Adrenal gland (tissue), 12 donors: ENCODE results near the gene ZNF829. TPM values are rescaled to one million over a fixed set of nuclear protein-coding genes. Genes with fewer than 3 reads are reported as not detected.

Experiments
- DNase-seq, 7 donors: peaks; one replicate each; pipeline ENCODE4 v3.0.0-alpha.2; 2019 to 2020
- H3K27ac ChIP-seq, 5 donors: fragments of 200-600 bp; sonication (generic) in 4 of 5; 1 replicate in 3 of 5; 2 replicates in 2 of 5; pipeline versions ENCODE4 v1.5.1 to v1.8.0; 2016 to 2020; ENCODE audit warnings: mild to moderate bottlenecking in 1 of 5
- H3K27me3 ChIP-seq: fragments of 200-600 bp; 2 replicates; pipeline ENCODE4 v1.8.0; 2021
- H3K36me3 ChIP-seq, 2 donors: fragments of 200-600 bp; replicated peaks in 1 of 2; 1 replicate in 1 of 2; 2 replicates in 1 of 2; pipeline versions ENCODE4 v1.5.1 to v1.8.0; 2018 to 2022
- H3K4me1 ChIP-seq, 2 donors: fragments of 200-600 bp; replicated peaks in 1 of 2; 1 replicate in 1 of 2; 2 replicates in 1 of 2; pipeline versions ENCODE4 v1.5.1 to v1.8.0; 2018 to 2021
- H3K4me3 ChIP-seq, 4 donors: fragments of 200-600 bp; sonication (generic) in 3 of 4; one replicate each; pipeline ENCODE4 v1.5.1; 2016 to 2018
- H3K9me3 ChIP-seq, 3 donors: fragments of 200-600 bp; sonication (generic) in 1 of 3; replicated peaks in 1 of 3; 1 replicate in 2 of 3; 2 replicates in 1 of 3; pipeline versions ENCODE4 v1.5.1 to v1.8.0; 2016 to 2021
- POLR2A ChIP-seq, 2 donors: fragments of 450-650 bp; IDR thresholded peaks; one replicate each; pipeline ENCODE4 v1.6.1; 2017; ENCODE audit warnings: antibody characterized with exemption in 2 of 2, mild to moderate bottlenecking in 2 of 2, moderate library complexity in 1 of 2
- WGBS, 4 donors: extraction: QIAGEN DNeasy Blood & Tissue Kit in 2 of 4; methylation state at CpG; one replicate each; pipeline versions ENCODE4 v1.1.5 to v1.1.7; 2013 to 2017; 5-methylcytosine and 5-hydroxymethylcytosine counted together
- intact Hi-C, 2 donors: fragments of 100-400 bp; cut with DNase I; formaldehyde crosslinking; loops; one replicate each; pipeline versions ENCODE4 v1.14.1 to v1.15.0; 2022 to 2023
- polyA plus RNA-seq, 3 donors: library from polyadenylated mRNA; stranded (reverse); fragments of 200-250 nt in 2 of 3; fragments of 350-450 nt in 1 of 3; fragmentation: Illumina TruSeq in 1 of 3; extraction: RNeasy Lipid Tissue Mini Kit (QIAGEN cat#74804) in 1 of 3; gene quantifications; one replicate each; pipeline ENCODE4 v1.2.3, GENCODE V29; 2013 to 2014
- total RNA-seq, 9 donors: library from RNA; depleted of rRNA in 4 of 9; stranded (reverse); fragments of >200 nt in 4 of 9; fragments of 120-200 nt in 1 of 9; fragmentation: NEBNext Ultra II Directional in 1 of 9; extraction: Animal tissue kit (Norgen Biotek cat#: 25700) in 1 of 9; gene quantifications; one replicate each; pipeline versions ENCODE4 v1.1.0 to v1.2.4, GENCODE V29; 2013 to 2023
- TF ChIP-seq, protein P1 (sequence below), 6 experiments: fragments of 450-650 bp in 4 of 6; fragments of 200-600 bp in 2 of 6; sonication (generic) in 1 of 6; IDR thresholded peaks; 1 replicate in 5 of 6; 2 replicates in 1 of 6; pipeline versions ENCODE4 v1.5.1 to v1.8.0; 2016 to 2021; ENCODE audit warnings: antibody characterized with exemption in 6 of 6, mild to moderate bottlenecking in 2 of 6, moderate library complexity in 1 of 6
- donor health status: healthy with polysubstance abuse.
- donor health status: Bipolar disorder and iron deficiency.
- donor health status: DM: yes; HTN: yes; CAD: no.
- donor health status: DM: no; HTN: no; CAD: no.
- donor health status: DM: no; HTN: no; CAD: no.
- donor health status: DM: yes; HTN: yes; CAD: no.

ZNF829 gene
- total and polyA plus RNA-seq, 12 donors: 0.64 to 6.2 (median 4.2) TPM

DNA sequence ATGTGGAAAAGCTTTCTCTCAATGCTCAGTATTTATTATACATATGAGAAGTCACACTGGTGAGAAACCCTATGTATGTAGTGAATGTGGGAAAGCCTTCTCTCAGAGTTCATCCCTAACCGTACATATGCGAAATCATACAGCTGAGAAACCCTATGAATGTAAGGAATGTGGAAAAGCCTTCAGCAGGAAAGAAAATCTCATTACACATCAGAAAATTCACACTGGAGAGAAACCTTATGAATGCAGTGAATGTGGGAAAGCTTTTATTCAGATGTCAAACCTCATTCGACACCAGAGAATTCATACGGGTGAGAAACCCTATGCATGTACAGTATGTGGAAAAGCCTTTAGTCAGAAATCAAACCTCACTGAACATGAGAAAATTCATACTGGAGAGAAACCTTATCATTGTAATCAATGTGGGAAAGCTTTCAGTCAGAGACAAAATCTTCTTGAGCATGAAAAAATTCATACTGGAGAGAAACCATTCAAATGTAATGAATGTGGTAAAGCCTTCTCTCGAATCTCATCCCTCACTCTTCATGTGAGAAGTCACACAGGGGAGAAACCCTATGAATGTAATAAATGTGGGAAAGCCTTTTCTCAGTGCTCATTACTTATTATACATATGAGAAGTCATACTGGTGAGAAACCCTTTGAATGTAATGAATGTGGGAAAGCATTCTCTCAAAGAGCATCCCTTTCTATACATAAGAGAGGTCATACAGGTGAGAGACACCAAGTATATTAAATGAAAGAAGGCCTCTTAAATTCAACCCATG is 34.4 kb upstream of the ZNF829 start:
- H3K27me3 ChIP-seq: no peaks in the 10 kb centered on the region
- intact Hi-C loops: no loop called here
- DNase-seq: no peak
- H3K9me3 ChIP-seq: peaks cover 6 to 72% (median 29%) of the 10 kb centered on the region in 3 donors
- H3K27ac ChIP-seq: no peak overlapping the region
- H3K4me3 ChIP-seq: peak overlapping the region in 1 of 4 donors; percentile 20
- 93 to 99% (median 97%) methylated on average over 5 of the region's 5 CpGs for WGBS, 4 donors
- TF ChIP-seq, protein P1, sequence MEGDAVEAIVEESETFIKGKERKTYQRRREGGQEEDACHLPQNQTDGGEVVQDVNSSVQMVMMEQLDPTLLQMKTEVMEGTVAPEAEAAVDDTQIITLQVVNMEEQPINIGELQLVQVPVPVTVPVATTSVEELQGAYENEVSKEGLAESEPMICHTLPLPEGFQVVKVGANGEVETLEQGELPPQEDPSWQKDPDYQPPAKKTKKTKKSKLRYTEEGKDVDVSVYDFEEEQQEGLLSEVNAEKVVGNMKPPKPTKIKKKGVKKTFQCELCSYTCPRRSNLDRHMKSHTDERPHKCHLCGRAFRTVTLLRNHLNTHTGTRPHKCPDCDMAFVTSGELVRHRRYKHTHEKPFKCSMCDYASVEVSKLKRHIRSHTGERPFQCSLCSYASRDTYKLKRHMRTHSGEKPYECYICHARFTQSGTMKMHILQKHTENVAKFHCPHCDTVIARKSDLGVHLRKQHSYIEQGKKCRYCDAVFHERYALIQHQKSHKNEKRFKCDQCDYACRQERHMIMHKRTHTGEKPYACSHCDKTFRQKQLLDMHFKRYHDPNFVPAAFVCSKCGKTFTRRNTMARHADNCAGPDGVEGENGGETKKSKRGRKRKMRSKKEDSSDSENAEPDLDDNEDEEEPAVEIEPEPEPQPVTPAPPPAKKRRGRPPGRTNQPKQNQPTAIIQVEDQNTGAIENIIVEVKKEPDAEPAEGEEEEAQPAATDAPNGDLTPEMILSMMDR (IDR thresholded peaks at IDR 0.05): no peak
- peaks cover 0 to 9% of the 10 kb centered on the region in 2 donors for H3K36me3 ChIP-seq
- no peaks in the 10 kb centered on the region for H3K4me1 ChIP-seq

DNA sequence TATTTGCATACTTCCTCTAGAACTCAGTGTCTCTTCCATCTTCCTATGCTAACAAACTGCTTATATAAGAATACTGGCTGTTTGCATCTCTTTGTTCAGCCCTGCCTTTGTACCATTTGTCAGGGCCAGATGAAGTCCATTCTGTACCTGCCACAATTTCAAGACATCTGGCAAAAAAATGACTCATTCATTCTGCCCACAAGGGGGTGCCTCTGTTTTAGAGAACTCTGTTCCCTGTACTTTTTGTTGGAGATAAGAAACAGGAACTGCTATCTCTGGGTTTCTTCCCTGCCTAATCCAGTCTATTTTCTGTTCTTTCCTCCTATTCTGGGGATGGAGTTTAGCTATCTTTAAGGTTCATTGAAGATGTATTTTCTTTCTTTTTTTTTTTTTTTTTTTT is 23.1 kb upstream of the ZNF829 start:
- peaks cover 0 to 28% of the 10 kb centered on the region in 2 donors for H3K36me3 ChIP-seq

DNA sequence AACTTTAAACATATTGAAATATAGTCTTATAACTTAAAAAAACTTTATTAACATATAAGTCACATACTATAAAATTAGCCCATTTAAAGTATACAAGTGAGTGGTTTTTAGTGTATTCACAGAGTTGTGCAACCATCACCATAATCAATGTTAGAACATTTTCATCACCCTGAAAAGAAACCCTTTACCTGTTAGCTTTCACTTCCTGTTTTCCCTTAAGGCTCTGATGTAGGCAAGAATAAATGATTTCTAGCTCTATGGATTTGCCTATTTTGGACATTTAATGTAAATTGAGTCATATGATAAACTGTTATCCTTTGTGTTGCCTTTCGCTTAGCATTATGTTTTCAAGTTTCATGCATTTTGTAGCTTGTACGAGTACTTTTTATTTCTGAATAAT is 15.6 kb upstream of the ZNF829 start:
- TF ChIP-seq, protein P1 (IDR thresholded peaks at IDR 0.05): no peak
- no peak for TF ChIP-seq POLR2A (IDR thresholded peaks at IDR 0.05)
- H3K27me3 ChIP-seq: no peaks in the 10 kb centered on the region
- no peak for DNase-seq
- H3K27ac ChIP-seq: no peak overlapping the region
- H3K9me3 ChIP-seq: peaks cover 3 to 10% (median 5%) of the 10 kb centered on the region in 3 donors
- H3K4me1 ChIP-seq: no peaks in the 10 kb centered on the region
- H3K36me3 ChIP-seq: peaks cover 0 to 8% of the 10 kb centered on the region in 2 donors
- 96 to 99% (median 98%) methylated on average over 2 of the region's 2 CpGs for WGBS, 4 donors
- H3K4me3 ChIP-seq: no peak overlapping the region
- intact Hi-C loops: no loop called here

More for the DNA sequence above, 23.1 kb upstream of the ZNF829 start:
- no peak overlapping the region for H3K4me3 ChIP-seq
- intact Hi-C loops: no loop called here
- H3K4me1 ChIP-seq: no peaks in the 10 kb centered on the region
- H3K27ac ChIP-seq: no peak overlapping the region
- no peaks in the 10 kb centered on the region for H3K9me3 ChIP-seq
- no peaks in the 10 kb centered on the region for H3K27me3 ChIP-seq
- TF ChIP-seq POLR2A (IDR thresholded peaks at IDR 0.05): no peak
- TF ChIP-seq, protein P1 (IDR thresholded peaks at IDR 0.05): no peak
- DNase-seq: no peak

DNA sequence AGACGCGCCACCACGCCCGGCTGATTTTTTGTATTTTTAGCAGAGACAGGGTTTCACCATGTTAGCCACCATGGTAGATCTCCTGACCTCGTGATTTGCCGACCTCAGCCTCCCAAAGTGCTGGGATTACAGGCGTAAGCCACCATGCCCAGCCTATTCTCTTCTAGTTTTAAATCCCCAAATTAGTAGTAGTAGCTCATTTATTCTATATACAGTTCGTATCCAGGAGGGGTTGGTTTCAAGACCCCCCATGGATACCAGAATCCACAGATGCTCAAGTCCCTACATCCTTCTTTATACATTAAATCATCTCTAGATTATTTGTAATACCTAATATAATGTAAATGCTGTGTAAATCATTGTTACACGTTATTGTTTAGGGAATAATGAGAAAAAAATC is 2.0 kb upstream of the ZNF829 start:
- Histone ChIP-seq H3K27me3 (no peaks in the 10 kb centered on the region), H3K4me3 (no peak overlapping the region), H3K4me1 (peaks cover 8 to 10% of the 10 kb centered on the region in 2 donors), H3K27ac (no peak overlapping the region), H3K36me3 (peaks cover 0 to 17% of the 10 kb centered on the region in 2 donors), H3K9me3 (no peaks in the 10 kb centered on the region)
- TF ChIP-seq, protein P1 (IDR thresholded peaks at IDR 0.05): no peak
- no peak for TF ChIP-seq POLR2A (IDR thresholded peaks at IDR 0.05)
- 93 to 97% (median 97%) methylated on average over 9 of the region's 9 CpGs for WGBS, 4 donors
- no peak for DNase-seq
- intact Hi-C loops: no loop called here
